CD4-positive, alpha-beta T cell treated with Interleukin-12 subunit alpha and Interleukin-12 subunit beta, for 1 hour (primary cell): ENCODE results near the gene MCF2L.
A peak's percentile ranks its signal among the peaks of the same experiment; 100 is the strongest.
"Not testable (repeated sequence)": the region's sequence is repeated elsewhere in the genome, so short reads cannot be mapped to it uniquely, and the experiment has no call there.

Experiments used
- DNase-seq: peaks from one replicate; pipeline ENCODE4 v3.0.0-alpha.2; 2020

The MCF2L gene, protein sequence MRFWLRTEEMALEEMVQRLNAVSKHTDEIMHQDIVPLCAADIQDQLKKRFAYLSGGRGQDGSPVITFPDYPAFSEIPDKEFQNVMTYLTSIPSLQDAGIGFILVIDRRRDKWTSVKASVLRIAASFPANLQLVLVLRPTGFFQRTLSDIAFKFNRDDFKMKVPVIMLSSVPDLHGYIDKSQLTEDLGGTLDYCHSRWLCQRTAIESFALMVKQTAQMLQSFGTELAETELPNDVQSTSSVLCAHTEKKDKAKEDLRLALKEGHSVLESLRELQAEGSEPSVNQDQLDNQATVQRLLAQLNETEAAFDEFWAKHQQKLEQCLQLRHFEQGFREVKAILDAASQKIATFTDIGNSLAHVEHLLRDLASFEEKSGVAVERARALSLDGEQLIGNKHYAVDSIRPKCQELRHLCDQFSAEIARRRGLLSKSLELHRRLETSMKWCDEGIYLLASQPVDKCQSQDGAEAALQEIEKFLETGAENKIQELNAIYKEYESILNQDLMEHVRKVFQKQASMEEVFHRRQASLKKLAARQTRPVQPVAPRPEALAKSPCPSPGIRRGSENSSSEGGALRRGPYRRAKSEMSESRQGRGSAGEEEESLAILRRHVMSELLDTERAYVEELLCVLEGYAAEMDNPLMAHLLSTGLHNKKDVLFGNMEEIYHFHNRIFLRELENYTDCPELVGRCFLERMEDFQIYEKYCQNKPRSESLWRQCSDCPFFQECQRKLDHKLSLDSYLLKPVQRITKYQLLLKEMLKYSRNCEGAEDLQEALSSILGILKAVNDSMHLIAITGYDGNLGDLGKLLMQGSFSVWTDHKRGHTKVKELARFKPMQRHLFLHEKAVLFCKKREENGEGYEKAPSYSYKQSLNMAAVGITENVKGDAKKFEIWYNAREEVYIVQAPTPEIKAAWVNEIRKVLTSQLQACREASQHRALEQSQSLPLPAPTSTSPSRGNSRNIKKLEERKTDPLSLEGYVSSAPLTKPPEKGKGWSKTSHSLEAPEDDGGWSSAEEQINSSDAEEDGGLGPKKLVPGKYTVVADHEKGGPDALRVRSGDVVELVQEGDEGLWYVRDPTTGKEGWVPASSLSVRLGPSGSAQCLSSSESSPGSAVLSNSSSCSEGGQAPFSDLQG

DNA sequence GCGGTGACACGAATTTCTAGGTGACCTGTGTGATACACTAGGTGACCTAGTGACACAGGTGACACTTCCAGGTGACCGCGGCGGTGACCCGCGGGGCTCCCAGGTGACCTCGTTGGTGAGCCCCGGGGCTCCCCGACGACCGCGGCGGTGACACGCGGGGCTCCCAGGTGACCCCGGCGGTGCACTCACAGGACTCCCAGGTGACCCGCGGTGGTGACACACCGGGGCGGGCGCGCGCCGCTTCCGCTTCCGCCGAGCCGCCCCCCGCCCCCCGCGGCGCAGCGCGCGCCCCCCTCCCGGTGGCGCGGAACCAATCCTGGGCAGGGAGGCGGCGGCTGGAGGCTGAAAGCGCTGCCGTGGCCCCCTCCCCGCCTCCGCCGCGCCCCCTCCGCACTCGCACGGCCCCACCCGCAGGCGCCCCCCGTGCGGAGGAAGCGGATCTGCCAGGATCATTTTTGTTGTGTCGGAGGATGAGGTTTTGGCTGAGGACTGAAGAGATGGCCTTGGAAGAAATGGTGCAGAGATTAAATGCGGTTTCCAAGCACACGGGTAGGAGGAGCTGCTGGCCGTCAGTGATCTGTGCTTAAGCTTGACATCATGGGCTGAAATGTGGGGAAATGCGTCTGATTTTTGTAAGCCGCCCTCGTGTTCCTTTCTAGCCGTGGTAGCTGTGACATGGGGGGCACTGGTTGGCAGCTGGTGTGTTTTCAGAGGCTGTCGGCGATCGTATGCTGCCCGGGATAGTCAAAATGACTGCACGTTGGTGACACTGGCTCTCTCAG, at the start of gene MCF2L:
TSS of gene MCF2L (plus strand) at position 305 of the 782 bp plus-strand sequence. CDS start at position 471, 166 bp downstream.
- DNase-seq: peak; percentile 70

DNA sequence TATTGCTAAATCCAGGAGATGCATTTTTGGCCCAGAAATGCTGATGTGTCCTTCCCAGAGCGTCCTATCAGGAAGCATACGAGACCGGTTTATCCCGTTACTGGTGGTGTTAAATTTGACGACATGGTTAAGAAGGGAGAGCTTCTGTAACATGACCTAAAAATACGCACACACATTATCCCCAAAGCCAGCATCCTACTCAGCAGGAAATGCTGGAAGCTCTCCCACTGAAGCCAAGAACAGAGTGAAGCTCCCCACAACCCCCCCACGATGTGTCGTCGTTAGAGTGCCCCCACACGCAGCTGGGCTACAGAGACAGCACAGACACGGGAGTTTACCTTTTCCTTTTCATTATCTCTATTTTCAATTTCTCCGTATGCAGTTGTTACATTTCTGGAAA, 45.1 kb upstream of the MCF2L start:
- no peak for DNase-seq

DNA sequence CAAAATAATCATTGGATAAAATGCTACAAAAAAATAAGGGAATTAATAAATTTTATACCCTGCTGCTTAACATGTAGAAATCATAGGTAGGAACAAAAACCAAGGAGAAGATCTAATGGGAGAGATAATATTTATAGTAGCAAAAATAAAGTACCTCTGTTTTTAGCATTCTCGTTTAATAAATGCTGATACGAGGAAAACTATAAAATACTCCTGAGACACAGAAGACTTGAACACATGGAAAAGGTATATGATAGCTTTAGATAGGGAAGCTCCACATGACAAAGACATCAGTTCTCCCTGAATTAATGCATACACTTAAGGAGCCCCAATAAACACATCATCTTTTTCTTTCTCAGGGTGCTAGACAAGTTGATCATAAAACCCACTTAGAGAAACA, 44.6 kb upstream of the MCF2L start:
- DNase-seq: no peak

DNA sequence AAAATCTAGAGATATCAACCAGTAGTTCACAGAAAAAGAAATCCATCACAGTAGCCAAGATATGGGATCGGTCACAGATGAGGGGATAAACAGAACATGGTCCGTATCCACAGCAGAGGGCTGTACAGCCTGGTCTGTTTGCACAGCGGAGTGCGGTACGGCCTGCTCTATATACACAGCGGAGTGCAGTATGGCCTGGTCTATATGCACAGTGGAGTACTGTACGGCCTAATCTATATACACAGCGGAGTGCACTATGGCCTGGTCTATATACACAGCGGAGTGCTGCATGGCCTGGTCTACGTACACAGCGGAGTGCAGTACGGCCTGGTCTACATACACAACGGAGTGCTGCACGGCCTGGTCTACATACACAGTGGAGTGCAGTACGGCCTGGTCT, 43.0 kb upstream of the MCF2L start:
- DNase-seq: no peak

DNA sequence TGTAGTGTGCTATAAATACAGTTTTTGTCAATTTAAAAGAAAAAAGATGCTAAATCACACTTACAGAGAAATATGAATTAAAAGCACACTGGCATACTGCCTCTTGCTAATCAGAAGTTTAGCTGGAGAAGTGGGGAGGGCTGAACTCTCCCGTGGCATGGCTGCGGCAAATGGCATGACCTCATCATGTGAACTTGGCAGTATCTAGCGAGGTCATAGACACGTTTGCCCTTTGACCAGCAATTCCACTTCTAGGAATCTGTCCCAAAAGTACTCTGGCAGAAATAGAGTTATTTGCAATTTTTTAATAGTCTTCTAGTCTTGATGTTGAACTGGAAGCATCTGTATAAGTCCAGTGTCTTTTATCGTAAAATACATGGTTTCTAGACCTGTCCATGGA, 42.0 kb upstream of the MCF2L start:
- DNase-seq: no peak

DNA sequence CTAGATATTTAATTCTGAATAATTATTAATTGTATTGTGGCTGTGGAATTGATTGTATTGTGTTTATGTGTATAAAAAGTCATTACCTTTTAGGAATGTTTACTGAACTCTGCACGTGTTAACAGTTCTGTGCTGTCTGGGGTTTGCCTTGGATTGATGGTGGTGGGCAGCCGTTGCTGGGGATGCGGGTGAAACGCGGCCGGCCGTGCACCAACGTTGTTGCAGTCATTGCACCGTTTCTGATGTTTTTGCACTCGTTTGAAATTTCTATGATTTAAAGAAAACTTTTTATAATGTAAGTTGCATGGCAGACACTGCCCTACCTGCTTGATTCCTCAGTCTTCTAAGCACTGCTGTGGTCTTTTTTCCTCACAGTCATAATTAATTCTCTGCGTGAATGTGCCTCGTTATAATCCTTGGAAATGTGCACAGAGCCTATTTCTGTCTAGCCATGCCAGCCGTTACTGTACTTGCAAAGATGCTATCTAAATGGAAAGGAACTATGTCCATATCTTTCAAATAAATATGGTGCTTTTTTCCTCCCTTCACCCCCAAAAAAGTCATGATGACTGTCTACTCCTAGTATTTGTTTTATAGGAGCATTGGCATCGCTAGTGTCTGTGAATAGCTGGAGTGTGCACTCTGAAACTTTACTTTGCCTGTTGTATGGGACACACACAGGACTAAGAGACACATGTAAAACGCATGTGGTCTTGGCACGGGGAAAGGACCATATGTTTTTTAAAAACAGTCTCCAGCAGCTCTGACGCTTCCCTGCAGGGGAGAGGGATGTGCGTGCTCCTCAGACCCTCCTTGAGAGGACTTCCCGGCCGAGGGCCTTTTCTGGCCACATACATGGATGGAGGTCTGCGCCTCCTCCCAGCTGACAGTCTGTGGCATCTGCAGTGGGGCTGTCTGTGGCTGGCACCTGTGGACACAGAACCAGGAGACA, 40.7 kb upstream of the MCF2L start:
- DNase-seq: no peak

DNA sequence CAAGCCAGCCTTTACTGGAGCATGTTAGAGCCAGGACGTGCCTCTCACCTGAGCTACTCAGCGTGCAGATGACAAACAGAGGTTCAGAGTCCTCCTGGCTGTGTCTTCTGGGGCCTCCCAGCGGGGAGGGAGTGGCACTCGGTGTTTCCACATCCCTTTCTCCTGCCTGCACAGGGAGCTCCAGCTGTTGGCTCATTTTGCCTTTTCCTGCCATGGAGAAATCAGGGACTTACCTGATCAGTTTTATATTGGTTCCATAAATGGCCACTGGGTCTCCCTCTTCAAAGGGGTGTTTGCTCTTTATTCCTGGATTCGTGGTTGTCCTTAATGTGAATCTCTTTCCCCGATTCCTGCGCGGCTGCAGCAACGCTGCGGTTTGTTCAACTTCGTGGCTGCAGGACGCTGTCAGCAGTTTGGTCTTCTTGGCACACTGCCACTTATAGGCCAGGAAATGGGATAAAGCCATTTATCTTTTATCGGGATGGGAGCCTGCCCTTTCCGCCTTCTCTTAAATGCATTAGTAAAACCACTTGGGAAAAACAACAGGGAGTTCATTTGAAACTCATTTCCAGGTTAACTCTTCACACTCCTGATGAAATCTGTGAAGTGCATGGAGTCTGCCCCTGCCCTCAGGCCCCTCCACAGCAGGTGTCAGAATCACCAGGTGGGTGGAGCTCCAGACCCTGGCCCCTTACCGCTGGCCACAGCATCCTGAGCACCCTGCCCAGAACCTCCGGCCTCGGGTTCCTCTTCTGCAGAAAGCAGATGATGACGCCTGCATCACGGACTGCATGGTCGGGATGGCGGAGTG, 39.8 kb upstream of the MCF2L start:
- no peak for DNase-seq

DNA sequence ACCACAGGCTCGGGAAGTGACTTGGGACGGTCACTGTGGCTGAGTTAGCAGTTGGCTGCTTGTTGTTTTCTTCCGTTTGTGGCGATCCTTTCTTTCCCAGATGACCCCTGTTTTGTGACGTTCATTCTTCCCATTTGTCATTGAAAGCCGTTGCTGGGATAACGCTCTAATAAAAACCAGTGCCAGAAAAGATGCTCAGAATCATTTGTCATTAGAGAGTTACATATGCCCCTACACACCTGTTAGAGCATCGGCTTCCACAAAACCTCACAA, 39.3 kb upstream of the MCF2L start:
- DNase-seq: no peak

DNA sequence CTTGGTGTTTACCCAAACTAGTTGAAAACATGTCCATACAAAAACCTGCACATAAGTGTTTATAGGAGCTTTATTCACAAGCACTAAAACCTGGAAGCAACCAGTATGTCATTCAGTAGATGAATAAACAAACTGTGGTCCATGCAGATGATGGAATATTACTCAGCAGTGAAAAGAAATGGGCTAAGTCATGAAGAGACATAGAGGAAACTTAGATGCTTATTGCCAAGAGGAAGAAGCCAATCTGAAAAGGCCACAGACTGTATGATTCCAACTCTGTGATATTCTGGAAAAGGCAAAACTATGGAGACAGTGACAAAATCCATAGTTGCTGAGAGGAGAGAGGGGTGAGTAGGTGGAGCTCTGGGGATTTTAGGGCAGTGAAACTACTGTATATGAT, 38.8 kb upstream of the MCF2L start:
- no peak for DNase-seq

DNA sequence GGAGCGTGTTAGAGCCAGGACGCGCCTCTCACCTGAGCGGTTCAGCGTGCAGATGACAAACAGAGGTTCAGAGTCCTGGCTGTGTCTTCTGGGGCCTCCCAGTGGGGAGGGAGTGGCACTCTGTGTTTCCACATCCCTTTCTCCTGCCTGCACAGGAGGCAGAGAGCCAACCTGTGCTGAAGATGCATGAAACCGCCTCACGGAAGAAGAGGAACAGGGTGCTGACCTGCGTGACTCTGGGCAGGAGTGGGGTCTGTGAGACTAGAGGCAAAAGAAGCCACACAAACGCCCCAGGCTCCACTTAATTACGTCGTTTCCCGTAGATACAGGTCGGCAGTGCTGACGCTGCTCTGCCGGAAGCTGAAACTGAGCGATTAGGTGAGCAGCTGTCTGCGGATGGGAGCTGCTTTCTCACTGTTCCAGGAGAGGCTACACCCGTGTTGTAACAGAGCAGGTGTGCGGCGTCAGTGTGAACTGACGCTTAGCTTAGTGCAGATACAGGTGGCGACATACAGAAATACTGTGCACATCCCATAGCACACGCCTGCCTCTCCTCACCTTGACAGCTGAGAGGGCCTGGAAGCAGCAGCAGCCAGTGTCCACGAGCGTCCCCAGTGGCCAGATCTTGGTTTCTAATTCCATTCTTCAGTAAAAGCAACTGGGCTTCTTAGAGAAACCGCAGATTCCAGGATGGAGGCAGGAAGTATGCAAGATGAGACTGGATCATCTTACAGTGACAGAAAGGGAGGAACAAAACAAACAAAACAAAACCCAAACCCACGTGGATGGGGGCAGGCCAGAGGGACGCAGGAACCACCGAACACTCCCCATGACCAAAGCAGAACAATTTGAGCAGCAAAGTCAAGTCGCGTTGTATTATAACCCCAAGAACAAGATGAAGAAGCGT, 37.7 kb upstream of the MCF2L start:
- no peak for DNase-seq

DNA sequence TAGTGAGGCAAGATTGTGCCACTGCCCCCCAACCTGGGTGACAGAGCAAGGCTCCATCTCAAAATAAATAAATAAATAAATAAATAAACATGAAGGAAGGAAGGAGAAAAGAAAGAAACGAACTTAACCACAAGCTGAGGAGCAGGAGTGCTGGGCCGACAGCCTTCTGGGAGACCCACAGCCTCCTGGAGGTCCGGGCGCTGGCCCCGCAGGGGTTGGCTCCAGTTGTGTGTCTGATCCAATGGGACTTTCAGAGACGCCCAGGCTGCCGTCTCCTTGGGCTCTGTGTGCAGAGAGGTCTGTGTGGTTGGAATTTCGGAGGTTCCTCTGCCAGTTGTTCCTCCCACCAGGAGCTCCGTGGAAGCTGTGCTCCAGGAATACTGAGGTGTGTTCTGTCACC, 36.0 kb upstream of the MCF2L start:
- no peak for DNase-seq

DNA sequence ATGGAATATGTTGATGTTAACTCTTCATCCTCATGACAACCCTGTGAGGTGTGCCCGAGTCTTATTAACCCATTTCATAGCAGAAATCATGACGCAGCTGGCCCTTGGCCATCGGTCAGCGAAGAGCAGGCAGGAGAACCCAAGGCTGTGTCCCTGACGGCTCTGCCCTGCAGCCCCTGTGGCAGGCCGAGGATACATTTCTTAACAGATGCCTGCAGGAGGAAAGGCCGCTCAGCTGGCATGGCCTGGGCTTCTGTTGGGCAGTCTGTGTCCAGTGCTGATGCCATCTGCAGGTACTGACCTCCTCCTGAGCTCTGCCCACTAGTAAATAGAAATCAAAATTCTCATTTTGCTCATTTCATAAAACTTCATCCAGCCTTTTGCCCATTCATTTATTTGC, 35.4 kb upstream of the MCF2L start:
- no peak for DNase-seq

DNA sequence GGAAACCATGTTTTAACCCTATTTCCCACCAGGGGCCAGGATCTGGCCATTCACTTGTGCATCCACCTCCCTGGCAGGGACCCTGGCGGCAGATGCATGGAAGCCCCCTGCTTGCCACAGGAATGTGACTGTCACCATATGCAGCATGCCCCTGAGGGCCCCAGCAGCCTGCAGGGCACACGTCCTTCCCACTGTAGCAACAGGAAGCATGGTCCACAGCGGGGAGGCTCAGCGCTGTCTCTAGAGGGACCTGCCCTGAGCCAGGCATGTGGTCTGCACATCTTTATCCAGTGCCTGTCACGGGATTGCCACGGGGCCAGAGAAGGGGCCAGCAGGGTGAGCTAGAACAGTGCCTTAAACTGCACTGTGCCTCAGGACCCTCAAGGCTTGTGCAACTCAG, 34.9 kb upstream of the MCF2L start:
- no peak for DNase-seq

DNA sequence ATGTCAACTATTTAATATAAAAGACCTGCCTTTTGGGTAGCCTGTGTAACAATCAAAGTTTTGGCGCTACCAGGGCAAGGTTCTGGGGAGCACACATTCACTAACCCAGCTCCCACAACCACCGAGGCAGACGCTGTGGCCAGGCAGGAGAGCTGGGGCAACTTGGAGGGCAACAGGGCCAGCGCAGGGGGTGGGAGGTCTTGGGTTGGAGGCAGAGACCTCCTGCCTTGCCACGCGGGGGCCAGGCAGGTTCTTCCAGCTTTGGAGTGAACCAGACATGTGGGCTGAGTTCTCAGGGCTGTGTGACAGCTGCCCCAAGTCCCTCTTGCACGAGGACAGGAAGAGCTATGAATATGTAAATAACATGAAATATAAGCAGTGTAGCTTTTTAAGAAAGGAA, 30.3 kb upstream of the MCF2L start:
- DNase-seq: no peak

DNA sequence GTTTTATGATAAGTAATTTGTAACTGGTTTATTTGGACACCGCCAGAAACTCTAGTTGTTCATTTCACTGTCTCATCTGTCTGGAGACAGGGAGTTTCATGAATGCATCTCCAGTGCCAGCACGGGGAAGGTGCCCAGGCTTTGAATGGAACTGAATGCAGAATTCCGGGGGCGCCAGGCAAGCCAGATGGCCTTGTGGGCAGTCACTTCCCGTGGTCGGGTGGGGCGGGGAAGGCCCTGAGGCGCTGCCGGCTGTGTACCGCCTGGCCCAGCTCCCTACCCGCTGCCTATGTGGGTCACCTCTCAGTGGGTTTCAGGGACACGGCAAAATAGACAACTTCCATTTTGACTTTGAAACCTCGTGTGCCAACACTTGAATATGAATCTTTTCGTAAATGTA, 28.8 kb upstream of the MCF2L start:
- no peak for DNase-seq

DNA sequence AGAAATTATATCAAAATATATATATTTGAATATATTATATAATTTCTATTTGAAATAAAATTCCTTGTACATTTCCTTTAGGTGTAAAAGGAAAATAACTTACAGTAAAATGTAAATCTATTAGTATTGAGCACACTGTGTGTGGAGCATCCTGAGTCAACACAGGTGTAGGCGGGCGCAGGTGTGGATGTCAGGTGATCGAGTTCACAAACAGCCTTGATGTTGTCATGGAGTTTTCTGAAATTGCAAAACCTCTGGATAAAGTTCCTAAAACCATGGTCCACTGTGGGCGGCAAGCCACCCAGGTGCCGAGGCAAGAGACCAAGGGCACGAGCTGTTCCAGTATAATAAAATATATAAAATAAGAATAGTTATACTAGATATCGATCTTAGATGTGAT, 27.7 kb upstream of the MCF2L start:
- no peak for DNase-seq

DNA sequence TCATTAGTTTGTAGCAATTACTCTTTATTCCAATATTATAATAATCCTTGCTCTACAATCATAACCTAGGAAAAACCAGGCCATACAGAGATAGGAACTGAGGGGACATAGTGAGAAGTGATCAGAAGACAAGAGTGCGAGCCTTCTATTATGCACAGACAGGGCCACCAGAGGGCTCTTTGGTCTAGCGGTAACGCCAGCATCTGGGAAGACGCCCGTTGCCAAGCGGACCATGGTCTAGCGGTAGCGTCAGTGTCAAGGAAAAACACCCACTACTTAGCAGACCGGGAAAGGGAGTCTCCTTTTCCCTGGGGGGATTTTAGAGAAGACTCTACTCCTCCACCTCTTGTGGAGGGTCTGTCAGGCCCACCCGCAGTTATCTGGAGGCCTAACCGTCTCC, 27.2 kb upstream of the MCF2L start:
- not testable (repeated sequence) for DNase-seq

DNA sequence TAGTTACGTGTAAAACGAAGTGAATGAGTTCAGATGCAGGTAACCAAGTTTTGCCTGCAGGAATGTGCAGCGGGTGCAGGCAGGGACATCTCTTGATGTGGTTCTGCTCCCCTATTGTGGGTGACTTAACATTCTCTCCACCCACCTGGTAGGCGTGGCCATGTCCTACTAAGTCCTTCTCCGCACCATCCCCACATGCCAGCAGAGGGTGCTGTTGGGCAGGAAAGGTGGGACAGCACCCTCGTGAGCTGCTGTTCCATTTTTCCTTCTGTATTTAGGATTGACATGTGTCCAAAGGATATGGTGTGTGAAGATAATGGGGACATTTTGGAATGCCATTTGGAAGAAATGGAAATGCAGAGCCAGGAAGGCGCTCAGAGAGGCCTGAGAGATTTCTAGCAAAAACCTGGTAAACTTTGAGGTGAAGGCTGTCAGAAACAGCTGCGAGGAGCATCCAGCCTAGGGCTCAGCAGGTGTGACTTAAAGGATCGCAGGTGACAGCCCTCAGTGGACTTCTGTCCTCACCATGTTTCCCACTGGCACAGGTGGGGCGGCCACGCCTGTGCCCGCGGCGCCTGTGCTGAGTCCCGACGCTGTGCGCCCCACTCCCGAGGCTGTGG, 26.2 kb upstream of the MCF2L start:
- peak; percentile 93 for DNase-seq
